Measurements from ENCODE around the gene GLI3.

Gene GLI3

DNA sequence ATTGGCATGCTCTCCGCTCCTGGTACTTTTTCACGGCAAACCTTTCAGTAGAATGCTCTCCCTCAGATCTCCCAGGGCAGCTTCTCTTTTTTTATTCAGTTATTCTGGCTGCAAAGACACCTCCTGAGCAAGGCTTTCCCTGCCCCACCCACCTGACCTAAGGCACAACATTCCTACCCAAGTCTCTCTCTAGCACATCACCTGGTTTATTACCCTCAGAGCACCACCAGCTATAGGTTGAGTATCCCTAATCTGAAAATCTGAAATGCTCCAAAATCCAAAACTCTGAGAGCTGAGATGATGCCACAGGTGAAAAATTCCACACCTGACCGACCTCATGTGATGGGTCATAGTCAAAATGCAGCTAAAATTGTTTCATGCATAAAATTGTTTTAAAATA, 99.6 kb downstream of the GLI3 start:
- no peak for DNase-seq

DNA sequence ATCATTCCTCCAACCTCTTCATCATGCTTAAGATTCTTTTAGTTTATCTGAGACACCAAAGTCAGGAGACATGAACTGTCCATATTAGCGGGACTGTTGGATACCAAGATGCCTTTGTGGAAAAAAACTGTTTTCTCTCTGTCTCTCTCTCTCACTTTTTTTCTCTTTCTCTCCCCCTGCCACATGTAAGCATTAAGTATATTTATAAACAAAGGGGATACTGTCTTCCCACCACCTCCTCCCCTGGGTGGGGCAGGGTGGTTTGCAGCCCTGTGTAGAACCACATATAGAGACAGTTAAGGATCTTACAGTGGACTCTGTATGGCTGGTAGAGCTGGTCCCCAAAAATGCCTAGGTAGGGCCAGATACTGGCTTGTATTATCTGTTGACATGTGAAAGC, 101.3 kb downstream of the GLI3 start:
- no peak for DNase-seq

DNA sequence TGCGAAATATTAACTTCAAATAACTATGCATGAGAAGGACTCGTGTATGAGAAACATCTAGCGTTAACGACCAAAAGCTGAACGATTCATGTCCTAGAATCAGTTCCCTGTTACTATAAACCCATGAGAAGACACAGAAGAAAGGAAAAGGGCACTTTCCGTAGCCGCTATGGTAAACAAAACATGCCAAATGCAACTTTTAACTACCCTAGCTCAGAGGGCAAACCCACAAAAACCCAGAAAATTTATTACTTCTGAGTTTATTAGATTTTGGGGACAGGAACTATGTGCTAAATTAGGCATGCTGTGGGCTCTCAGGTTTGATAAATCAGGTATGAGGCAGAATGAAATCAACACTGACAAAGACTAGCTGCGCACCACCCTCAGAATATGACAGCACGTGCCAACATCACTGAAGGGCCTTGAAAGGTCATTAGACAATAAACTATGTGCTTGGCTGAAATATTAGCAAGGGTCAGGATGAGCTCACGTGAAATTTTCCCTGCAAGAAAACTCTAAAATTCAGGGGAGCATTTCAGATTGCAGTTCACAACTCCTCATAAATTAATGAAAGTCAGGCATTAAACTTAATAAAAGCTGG, 102.6 kb downstream of the GLI3 start:
- no peak for DNase-seq

DNA sequence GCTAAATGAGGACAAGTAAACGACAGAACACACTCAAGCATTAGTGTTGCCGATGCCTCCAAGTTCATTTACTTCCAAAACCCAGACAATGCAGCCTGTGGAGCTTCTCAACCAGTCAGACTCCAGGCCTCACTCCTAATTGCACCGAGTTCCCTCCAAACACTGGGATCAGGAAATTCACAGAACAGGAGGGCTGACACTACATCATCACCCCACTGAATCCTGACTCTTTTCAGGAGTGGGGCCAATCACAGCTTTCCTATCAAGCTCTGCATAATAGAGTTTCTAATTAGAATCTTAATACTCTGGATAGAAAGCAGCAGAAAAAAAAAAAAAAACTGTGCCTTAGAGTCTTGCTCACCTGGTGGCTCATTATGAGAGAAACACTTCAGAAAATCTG, 103.7 kb downstream of the GLI3 start:
- DNase-seq, result no peak

DNA sequence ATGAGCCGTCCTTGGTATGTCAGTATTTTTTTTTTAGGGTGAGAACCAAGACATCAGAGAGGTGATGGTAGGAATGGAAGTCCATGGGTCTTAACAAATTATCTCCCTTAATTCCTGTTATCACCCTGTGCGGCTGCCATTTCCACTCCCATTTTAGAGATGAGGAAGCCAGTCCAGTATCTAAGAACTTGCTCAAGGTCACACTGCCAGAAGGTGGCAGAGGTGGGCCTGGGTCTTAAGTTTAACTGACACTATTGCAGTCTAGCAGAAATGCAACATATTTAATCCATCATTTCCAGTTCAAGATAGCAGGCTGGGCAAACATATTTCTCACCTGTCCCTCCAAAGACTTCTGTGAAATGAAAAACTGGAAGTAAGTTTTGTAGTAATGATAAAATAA, 108.3 kb downstream of the GLI3 start:
- DNase-seq, result no peak

DNA sequence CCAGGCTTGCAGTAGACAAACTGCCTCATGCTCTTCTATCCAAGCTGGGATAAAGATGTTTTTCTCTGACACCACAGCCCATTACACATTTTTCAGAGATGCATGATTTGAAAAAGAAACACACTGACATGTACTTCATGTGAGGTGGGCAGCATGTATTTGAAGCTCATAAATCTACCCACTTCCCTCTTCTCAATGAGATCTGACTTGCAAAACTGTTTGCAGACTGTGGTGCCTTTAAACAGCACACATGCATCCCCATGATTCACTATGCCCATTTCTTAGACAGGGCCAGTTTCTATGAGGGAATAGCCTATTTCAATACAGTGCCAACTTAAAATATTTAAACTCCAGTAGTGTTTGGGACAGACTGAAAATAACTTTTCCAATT, 109.8 kb downstream of the GLI3 start:
- no peak for DNase-seq

DNA sequence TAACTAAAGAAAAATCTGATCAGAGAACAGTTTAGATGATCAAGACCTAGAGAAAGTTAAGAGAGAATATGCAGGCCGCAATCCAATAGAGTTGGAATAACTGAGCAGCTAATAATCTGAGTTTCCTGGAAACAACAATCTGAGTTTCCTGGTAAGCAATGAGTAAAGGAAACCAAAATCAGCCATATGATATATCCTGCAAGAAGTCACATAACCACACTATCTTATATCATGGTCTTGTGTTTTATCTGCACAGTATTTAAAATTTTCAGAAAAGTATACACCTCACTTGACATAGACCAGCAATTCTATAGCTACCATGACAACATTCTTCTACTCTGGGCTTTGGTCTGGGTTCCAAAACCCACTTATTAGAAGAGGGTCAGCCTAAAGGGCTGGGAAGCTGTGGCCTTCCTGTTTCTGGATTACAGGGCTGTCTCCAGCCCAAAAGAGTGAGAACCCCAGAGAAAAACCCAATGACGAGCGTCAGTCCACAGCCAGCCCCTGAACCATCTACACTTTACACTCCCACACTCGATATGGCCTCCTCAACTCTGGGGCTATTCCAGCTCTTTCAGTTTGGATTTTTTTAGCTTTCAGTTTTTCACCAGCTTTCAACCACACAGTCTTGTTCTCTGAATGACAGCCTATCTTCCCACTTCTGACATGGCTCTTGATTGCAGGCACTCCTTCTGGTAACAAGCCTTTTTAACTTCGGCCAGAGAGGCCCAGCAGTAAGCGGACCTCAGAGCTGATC, 110.4 kb downstream of the GLI3 start:
- DNase-seq, result no peak

DNA sequence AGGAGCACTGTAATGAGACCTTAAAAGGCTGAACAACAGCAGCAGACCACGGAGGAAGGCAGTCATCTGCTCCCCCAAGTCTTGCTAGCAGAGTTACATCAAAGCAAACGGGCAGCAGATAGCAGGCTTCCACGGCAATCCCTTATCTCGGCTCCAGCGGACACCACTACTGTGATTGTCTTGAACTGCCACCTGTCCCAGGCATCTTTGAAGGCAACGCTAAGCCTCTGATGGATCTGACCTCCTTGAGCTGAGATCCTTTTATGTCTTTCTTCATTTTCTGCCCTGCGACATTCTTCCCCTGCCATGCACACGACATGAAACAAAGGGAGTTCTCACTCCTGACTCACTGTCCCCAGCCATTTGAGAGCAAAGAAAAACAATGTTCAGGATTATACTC, 111.7 kb downstream of the GLI3 start:
- no peak for DNase-seq

DNA sequence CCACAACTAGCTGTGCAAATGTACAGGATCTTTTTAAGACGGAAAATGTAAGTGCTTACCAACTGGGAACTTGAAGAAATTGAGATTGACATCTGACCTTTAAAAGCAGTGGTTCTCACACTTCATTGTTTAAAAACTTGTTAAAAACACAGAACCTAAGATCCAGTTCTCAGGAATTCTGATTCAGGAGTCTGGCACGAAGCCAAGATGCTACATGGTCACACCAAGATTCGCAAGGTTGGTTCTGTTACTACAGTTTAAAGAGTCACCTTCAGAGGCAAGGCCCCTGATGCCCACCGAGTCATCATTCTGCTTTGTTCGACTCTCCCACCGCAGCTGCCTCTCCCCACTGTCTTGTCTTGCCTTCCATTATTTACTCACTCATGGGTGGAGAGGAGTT, 113.3 kb downstream of the GLI3 start:
- DNase-seq, result no peak

DNA sequence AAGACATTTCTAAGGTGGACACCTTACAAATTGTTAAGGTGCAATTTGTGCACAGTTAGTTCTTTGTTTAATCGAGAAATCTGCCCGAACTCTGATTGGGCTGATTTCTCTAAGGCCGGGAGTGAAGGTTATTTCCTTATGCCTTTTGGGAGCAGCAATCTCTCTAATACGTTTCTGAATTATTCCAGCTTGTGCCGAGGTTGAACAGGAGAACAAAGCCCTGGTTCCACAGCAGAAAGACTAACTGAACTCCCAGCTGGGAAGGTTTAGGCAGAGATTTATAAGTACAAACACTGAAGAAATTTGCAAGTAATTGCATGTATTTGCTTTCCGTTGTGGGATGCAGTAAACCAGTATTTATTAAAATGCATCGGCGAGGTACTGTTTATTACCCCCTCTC, 116.8 kb downstream of the GLI3 start:
- no peak for DNase-seq

DNA sequence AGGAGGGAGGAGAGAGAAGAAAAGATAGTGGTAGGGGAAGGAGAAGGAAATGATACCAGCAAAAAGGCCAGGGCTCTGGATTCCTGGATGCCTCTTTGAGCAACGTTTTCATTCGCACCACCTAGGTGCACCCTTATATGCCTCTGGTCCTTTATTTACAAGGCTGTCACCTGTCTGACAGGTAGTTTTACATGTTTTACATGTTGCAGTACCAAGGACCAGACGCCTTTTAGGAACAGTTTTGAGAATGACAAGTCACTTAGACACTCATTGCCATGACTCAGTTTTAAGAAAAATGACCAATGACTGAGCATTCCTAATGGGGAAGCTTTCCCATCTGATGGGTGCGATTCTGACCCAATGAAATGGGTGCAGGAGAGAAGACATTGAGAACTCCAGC, 119.8 kb downstream of the GLI3 start:
- no peak for DNase-seq

DNA sequence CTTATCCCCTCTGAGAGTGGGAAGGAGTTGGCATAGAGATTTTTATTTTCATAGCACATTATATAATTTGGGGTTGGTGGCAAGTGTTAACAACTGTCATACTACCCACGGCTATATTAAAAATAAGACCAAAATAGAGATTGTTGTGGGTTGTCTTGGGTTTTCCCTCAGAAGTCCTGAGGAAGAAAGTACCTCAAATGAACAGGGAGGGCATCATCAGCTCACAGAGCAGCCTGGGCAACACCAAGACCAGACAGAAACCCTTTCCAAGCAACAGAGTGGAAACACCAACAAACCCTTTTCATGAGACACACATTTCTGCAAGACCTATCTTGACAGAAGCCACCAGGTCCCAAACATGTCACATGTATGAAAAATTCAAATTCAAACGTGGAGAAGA, 121.2 kb downstream of the GLI3 start:
- no peak for DNase-seq

DNA sequence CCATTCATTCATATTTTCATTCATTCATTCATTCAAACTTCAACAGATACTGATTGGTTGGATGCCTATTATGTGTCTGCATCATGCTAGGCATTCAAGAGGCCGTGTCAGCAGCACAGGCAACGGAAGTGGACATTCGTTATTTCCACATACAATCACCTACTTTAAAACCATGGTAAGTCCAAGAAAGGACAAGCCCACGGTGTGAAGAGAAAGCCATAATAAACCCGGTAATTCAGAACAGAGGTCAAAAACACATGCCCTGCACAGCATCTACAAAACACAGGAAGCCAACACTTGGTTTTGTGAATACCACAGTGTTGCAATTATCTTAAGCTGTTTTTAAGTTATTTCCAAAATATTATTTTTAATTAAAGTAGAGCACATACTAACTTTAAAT, 126.7 kb downstream of the GLI3 start:
- no peak for DNase-seq

DNA sequence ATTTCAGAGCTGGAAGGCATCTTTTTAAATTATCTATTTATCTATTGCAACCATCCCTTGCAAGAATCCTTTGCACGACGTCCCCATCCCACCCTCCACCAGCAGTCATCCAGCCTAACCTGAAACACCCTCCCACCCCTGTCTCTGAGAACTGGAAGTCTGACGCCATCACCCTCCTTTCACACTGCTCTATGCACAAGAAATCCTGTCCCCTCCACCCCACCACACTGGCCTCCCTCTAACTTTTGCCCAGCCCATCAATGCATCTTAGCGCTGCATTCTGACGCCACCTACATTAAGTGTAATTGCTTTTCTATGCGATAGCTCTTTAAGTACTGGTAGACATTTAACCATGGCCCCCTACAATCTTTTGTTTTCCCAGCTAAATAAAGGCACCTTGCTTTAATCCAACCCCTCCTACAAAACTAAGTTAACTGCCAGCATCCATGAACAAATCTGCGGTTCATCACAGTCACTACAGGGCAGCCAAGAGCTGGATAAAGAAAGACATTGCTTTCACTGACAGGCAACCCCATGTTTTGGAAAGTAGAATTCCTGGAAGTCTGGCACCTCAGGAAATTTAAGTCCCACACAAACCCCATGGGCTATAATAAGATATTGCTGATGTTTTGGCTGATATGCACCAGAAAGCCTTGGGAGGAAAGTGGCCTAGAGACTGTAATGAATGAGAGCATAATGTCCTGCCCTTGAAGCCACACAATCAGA, 128.0 kb downstream of the GLI3 start:
- no peak for DNase-seq

DNA sequence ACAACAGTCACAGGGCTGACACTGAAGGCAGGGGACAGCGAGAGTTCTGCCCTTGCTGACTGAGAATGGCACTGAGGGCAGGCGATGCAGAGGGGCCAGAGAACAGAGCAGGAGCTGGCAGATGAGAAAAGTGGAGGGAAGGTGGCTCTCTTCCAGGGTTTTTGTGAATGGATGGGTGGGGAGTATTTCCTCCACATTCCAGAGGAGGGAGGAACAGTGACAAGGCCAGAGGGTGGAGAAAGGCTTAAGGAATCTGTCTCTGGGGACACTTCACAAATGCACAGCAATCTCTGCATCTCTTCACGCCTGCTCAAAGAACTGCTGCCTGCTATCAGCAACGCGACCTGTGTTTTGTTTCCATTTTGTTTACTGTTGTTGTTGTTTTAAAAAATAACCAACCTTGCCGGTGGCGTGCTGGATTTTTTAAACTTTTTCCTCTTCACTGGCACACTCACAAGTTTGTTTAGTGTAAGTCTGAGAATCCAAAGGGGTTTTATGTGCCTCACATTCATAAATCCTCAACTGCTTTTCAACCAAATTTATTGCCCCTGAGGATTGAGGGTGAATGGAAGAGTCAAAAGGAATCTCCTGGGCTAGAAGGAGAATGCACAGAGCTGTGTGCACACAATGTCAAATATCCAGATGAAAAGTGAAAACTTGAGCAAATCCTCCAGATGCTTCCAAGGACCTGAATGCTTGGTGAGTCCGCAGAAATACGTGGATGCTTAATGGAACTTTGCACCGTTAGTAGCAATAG, 129.3 kb downstream of the GLI3 start:
- no peak for DNase-seq

DNA sequence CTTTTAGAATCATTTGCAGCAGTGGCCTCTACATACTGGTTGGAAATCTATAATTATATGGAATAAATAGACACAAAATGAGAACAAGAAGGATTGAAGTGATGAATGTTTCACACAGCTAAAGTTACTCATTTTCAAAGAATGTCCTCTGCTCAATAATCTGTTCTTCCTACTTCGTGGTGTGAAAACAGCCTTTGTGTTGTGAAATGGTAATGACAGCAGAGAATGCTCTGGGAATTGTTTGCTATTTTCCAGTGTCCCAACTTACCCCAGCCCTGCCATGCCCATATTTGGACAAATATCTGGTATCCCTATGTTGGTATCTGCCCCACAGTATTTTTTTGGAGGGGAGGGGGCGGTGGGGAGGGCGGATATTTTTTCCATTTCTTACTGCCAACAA, 130.4 kb downstream of the GLI3 start:
- DNase-seq, result no peak

DNA sequence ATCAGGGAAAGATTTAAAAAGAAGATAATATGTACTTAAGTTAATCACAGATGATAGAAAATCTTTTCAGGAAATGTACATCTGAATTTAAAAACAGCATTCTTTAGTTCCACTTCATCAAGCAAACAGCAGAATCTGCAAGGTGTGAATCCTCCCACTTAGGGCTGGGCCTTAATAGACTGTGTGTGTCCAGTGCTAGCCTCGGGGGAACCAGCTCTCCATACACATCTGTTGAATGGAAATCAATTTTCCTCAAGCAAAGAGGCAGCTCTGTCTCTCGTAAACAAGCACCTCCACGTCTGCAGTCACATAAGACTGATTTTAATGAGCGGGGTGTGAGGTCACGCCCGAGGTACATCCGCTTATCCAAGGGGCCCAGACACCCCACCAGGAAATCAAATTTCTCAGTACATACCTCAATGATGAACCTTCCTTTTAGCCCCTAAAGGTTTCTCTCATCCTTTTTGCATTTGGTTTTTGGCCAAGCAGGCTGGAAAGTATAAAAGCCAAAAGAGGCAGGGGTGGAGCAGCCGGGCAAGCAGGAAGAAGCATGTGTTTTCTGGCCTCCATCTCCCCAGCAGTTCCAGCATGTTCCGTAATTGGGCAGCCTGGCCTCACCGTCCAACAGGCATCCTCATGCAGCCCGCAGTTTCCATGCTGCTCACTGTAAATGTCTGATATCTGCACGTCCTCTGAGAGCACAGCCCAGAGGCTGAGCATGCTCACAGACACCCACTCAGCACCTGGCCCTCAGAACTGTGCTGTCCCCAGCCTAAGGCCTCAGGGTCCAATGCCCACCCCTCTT, 131.3 kb downstream of the GLI3 start:
- no peak for DNase-seq

DNA sequence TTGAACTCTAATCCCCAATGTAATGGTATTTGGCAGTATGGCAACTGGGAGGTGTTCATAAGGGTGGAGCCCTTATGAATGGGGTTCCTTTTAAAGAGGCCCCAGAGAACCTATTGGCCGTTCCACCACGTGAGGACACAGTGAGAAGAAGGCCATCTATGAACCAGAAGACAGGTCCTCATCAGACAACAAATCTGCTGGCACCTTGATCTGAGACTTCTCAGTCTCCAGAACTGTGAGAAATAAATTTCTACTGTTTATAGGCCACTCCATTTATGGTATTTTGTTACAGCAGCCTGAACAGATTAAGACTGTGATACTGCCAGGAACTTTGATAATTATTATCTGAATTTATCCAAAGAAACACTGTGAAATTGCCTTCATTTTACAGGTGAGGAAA, 132.3 kb downstream of the GLI3 start:
- DNase-seq, result no peak

DNA sequence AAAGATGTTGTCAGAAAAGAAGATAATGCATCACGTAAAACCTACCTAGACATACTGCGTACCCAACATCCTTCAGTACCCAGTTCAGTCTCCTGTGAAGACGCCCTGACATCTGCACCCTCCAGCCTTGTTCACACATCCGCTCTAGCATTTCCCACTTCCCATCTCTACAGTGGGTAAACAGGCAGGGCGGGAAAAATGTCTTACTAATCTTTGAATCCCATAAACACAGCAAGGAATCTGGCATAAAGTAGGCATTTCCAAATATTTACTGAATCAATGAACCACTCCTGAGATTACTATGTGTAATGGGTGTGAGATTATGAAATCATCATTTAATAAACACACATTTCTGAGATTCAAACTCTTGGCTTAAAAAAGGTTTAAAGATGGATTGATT, 132.8 kb downstream of the GLI3 start:
- DNase-seq, result no peak

DNA sequence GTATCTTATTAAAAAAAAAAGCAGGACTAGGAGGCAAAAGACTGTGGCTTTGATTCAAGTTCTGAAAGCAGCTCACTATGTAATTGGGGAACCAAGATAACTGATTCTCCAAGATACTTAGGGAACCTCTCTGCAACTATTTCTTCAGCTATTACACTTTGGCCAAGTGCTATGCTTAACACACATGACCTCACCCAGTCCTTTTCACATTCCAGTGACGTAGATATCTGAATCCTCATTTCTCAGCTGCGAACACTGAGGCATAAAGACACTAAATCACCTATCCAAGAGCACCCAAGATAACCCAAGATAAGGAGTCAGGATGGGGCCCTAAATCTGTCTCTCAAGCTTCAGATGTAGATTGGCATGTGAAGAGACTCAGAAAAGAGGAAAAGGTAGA, 133.6 kb downstream of the GLI3 start:
- DNase-seq, result no peak

DNA sequence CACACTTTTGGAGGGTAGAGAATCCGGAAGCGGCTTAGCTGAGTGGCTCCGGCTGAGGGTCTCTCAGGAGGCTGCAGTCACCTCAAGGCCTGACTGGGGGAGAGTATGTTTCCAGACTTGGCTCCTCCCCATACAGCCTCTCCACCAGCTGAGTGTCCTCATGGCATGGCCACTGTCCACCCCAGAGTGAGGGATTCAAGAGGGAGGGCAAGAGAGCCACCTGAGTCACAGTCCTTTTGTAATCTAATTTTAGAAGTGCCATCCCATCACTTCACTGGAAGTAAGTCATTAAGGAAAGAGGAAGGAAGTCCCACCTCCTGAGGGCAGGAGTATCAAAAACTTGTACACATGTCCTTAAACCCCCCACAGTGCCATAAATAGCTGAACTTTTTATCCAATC, 134.0 kb downstream of the GLI3 start:
- DNase-seq, result no peak

DNA sequence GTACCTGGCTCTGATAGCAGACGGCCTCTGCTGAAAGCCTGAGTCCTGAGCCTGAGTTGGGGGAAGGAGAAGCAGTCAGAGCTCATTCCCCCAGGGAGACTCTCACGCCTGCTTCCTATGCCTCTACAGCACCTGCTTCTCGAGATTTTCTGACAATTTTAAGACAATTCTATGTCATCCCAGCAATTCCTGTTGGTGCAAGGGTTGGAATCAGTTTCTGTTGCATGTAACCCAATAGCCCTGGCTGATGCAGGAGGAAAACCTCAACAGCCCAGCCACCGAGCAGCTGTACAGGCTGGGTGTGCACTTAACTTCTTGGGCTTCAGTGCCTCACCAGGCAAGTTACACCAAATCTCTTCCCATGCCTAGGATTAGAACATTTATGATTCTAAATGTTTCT, 134.7 kb downstream of the GLI3 start:
- no peak for DNase-seq

DNA sequence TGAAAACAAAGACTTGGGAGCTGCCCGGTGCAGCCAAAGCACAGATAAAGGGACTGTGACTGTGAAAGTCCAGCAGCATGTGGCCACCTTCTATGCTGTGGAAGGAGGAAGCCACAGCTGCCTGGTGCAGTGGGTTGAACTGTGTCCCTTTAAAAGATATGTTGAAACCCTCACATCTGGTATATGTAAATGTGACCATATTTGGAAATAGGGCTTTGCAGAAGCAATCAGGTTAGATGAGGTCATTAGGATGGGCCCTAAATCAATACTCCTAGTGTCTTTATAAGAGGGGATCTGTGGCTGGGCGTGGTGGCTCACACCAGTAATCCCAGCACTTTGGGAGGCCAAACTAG, 136.9 kb downstream of the GLI3 start:
- DNase-seq, result no peak

Measured in cortex of kidney (tissue), 1 donor.